HG03432 (cell line): ENCODE data around the gene PNPLA2.

Experiments used
- ATAC-seq: cut with Tn5 transposase; IDR thresholded peaks from one replicate; pipeline ENCODE4 v1.9.1; 2021; ENCODE audit warnings: mild to moderate bottlenecking, moderate library complexity; ENCODE audit not compliant: unreplicated experiment

The PNPLA2 gene

DNA sequence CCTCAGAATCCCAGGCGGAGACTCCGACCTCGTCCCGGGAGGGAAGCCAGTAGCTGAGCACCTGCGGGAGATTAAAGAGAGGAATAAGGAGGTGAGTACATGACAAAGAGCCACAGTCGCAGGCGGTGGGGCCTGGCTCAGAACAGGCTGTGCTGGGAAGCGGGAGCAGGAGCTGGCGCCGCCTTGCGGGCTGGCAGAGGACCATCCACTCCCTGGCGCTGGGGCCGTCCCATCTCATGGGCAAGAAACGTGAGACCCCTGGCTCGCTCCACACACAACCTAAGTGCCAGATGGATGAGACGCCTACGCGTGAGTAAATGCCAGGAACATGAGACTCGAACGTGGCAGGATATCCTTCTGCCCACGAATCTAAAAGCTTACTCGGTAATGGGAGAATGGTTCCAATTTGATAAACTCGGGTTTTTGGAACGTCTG is 35.1 kb upstream of the PNPLA2 start:
- ATAC-seq, result no peak

- no peak for ATAC-seq
These were observed 32.3 kb upstream of the PNPLA2 start for GRCh38 chr11:786235-787083.

- no peak for ATAC-seq
These were observed 31.5 kb upstream of the PNPLA2 start for GRCh38 chr11:787084-787675.

GRCh38 chr11:788009-788640 is 30.6 kb upstream of the PNPLA2 start:
- no peak for ATAC-seq

DNA sequence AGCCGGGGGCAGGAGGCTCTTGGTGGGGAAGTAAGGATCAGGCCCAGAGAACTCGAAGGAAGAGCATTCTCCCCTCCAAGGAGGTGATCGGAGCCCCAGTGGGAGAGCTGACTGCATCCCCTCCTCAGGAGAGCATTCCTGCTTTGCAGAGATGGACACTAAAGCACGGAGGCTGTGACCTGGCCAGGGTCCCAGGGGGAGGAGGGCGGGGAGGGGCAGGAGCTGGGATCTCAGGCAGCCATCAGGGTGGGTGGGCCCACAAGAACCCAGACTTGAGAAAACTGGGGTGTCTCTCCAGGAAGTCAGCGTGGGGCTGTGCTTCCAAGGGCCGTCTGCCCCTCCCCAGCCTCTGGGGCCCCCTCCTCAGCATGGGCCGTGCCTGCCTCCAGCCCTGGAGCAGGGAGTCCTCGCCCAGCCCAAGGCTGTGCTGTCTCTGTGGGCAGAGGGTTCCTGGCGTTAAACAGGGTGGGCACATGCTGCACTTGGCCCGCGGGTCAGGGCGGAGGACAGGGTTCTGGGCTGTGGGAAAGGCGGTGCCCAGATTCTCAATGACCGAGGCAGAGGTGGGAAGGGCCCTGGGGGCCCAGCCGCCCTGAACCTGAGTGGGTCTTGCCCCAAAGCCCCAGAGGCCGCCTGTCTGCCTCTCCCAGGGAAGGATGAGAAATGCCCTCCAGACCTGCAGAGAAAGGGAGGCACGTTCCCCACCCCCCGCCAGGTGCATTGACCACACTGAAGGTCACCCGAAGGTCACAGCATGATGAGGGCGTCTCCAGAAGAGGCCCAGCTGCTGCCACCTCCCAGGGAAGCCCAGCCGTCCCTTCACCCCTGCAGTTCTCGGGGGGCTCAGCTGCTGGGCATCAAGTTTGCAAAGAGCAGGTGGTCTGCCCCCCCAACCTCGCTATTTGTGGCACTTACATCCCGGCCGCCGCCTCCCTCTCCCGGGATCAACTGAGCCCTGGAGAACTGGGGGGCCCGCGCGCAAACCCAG is 29.5 kb upstream of the PNPLA2 start:
- ATAC-seq, result no peak

DNA sequence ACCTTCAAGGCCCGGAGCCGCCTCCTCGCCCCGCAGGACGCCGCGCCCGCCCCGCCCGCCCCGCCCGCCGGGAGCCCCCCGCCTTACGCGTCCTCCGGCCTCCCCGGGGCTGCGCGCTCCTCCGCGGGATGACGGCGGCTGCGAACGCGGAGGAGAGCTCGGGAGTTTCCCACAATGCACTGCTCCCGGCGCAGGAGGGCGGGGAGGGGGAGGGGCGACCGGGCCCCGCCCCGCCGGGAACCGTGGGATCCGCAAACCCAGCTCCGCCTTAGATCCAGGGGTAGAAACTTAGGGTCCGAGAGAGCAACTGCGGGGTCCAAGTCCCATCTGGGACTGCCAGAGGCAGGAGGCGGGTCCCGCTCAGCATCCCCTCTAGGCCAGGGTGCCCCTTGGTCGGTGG is 28.8 kb upstream of the PNPLA2 start, which contains the start of gene CEND1:
Gene CEND1 (minus strand): TSS at position 148 of the 400 bp plus-strand sequence. CDS start 1,514 bp downstream, outside the sequence.
- no peak for ATAC-seq

GRCh38 chr11:790721-791564 is 27.8 kb upstream of the PNPLA2 start:
- ATAC-seq, result no peak

GRCh38 chr11:791658-792534 is 26.8 kb upstream of the PNPLA2 start:
- no peak for ATAC-seq

- no peak for ATAC-seq
These were observed 26.2 kb upstream of the PNPLA2 start for GRCh38 chr11:792535-792821.

- ATAC-seq, result no peak
These were observed 25.8 kb upstream of the PNPLA2 start for GRCh38 chr11:792873-793272.

GRCh38 chr11:793556-793955 is 25.2 kb upstream of the PNPLA2 start:
- no peak for ATAC-seq

DNA sequence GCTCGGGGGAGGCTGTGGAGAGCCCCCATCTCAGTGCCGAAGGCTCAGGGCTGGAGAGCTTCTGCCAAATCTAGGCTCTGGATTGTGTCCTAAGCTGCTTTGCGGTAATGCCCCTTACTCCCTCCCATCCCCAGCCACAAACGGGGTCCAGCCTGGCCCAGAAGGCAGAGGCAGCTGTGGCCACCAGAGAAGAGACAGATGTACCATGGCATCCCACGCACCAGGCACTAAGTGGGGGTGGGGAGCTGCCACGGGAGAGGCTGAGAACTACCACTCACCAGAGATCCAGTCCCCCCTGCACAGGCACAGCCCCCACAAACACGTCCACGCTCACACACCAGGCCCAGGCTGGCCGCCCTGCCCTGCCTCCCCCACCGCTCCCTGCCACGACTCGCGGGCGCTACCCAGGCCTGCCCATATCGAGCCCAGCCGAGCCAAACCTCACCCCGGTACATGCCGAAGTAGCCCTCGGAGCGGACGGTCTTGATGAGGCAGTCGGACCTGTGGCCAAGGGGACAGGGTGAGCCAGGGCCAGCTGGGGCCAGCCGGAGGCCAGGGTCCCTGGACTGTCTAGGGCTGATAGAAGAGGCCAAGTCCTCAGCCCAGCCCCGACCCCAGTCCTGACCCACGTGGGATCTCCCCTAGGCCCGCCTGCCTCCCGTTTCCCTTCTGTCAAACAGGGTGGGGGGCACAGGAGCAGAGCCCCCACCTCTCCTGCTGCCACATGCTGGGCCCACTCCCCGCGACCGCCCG is 24.5 kb upstream of the PNPLA2 start:
- ATAC-seq, result no peak

DNA sequence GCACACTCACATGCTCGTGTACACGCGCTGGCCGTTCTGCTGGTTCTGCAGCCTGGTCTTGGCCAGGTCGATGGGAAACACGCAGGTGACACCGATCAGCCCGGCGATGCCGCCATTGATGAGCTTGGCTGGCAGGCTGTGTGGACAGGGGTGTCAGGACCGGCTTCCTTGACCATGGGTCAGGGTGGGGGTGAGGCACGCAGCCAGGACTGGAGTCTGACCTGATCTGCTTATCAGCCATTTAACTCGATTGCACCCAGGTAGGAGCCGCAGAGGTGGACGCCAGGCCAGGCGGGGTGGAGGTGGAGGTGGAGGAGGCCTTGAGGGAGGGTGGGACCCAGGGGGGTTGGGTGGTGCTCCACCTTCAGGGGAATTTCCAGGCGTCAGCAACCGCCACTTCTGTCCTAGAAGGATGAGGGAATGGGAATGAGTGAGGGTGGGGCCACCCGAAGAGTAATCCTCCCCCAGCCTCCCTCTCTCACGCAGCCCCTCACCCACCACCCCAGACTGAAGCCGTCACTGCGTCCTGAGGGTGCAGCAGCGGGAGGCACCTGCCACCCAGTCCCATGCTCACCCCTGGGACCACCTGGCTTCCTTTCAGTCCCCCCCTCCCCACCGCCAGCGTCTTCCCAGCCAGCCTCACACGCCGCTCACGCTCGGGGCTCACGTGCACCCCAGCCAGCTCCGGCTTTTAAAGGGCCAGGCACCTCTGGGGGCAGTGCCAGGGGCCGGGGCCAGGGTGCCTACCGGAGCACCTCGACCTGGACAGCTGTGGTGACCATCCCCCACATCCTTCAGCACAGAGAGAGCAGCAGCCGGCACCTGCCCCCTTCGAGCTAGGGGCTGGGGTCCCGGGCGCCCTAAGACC is 23.7 kb upstream of the PNPLA2 start:
- ATAC-seq, result no peak

- ATAC-seq, result no peak
These were observed 22.8 kb upstream of the PNPLA2 start for GRCh38 chr11:795634-796564.

- ATAC-seq, result no peak
These were observed 22.0 kb upstream of the PNPLA2 start for GRCh38 chr11:796565-797295.
